IMR-90 (cell line): ENCODE results near the gene SLC6A17. TPM values are rescaled to one million over a fixed set of nuclear protein-coding genes. Genes with fewer than 3 reads are reported as not detected.

Experiments used
- ATAC-seq: fragments of 200-7000 bp; cut with Tn5 transposase; 2 replicates; pipeline ENCODE4 v1.9.1; 2020; ENCODE audit warnings: low read depth, mild to moderate bottlenecking, moderate library complexity
- BruUV-seq: library from RNA; stranded (reverse); fragments of 400-500 nt; replicated peaks from 2 replicates; lab custom pipeline; 2021; lab: Mats Ljungman, UMichigan
- CTCF ChIA-PET: fragments of 300-600 bp; formaldehyde crosslinking; extraction: SDS; loops from one replicate; lab custom pipeline; 2021; ENCODE audit warnings: antibody characterized with exemption; lab: Yijun Ruan, JAX
- POLR2A ChIA-PET: fragments of 300-600 bp; sonication (Branson Sonifier 250); formaldehyde crosslinking; loops from one replicate; lab custom pipeline; 2022; ENCODE audit warnings: antibody characterized with exemption; ENCODE audit not compliant: unreplicated experiment; lab: Charles Lee
- DNase-seq: peaks from one replicate; pipeline ENCODE4 v3.0.0; 2013
- H2AFZ ChIP-seq: replicated peaks from 2 replicates; pipeline ENCODE3; 2013; ENCODE audit warnings: low read length, mild to moderate bottlenecking; ENCODE audit not compliant: poor library complexity
- H2AK5ac ChIP-seq: 2 replicates; pipeline ENCODE4 v1.6.1; 2013; ENCODE audit warnings: low read depth, low read length, inconsistent platforms
- H2AK9ac ChIP-seq: replicated peaks from 2 replicates; pipeline ENCODE3; 2013; ENCODE audit warnings: mild to moderate bottlenecking, low read depth, low read length, moderate library complexity; ENCODE audit not compliant: poor library complexity
- H2BK120ac ChIP-seq: 2 replicates; pipeline ENCODE4 v1.6.1; 2013; ENCODE audit warnings: low read depth, low read length, inconsistent platforms
- H2BK15ac ChIP-seq: 3 replicates; pipeline ENCODE4 v1.6.1; 2013; ENCODE audit warnings: low read depth, low read length, inconsistent platforms
- H2BK20ac ChIP-seq: 2 replicates; pipeline ENCODE4 v1.6.1; 2013; ENCODE audit warnings: low read depth, mild to moderate bottlenecking, inconsistent platforms, low read length, moderate library complexity
- H2BK5ac ChIP-seq: 2 replicates; pipeline ENCODE4 v1.6.1; 2013; ENCODE audit warnings: mild to moderate bottlenecking, low read depth, low read length, inconsistent platforms; ENCODE audit not compliant: poor library complexity, severe bottlenecking
- H3K14ac ChIP-seq: replicated peaks from 2 replicates; pipeline ENCODE4 v1.6.1; 2013; ENCODE audit warnings: low read depth, low read length, inconsistent platforms
- H3K18ac ChIP-seq: 2 replicates; pipeline ENCODE4 v1.6.1; 2013; ENCODE audit warnings: low read depth, low read length, control low read depth
- H3K23ac ChIP-seq: 2 replicates; pipeline ENCODE4 v1.6.1; 2013; ENCODE audit warnings: low read depth, low read length, inconsistent platforms
- H3K27ac ChIP-seq: 2 replicates; pipeline ENCODE4 v1.5.1; 2013; ENCODE audit warnings: mild to moderate bottlenecking, control low read depth, low read length; ENCODE audit not compliant: insufficient read depth
- H3K27me3 ChIP-seq: 2 replicates; pipeline ENCODE4 v1.6.1; 2013; ENCODE audit warnings: low read length; ENCODE audit not compliant: control insufficient read depth, insufficient read depth
- H3K36me3 ChIP-seq: 2 replicates; pipeline ENCODE4 v1.6.1; 2013; ENCODE audit warnings: low read length, mixed read lengths; ENCODE audit not compliant: control insufficient read depth, insufficient read depth
- H3K4ac ChIP-seq: 2 replicates; pipeline ENCODE4 v1.6.1; 2013; ENCODE audit warnings: low read depth, low read length, inconsistent platforms
- H3K4me1 ChIP-seq: 2 replicates; pipeline ENCODE4 v1.6.1; 2013; ENCODE audit warnings: low read length, mixed read lengths; ENCODE audit not compliant: control insufficient read depth, insufficient read depth
- H3K4me2 ChIP-seq: 2 replicates; pipeline ENCODE4 v1.6.1; 2013; ENCODE audit warnings: low read depth, mild to moderate bottlenecking, control low read depth, low read length, moderate library complexity
- H3K4me3 ChIP-seq: 2 replicates; pipeline ENCODE4 v1.5.1; 2013; ENCODE audit warnings: low read depth, mild to moderate bottlenecking, control low read depth, low read length, moderate library complexity; ENCODE audit not compliant: insufficient read depth
- H3K56ac ChIP-seq: 2 replicates; pipeline ENCODE4 v1.6.1; 2013; ENCODE audit warnings: low read length, inconsistent platforms; ENCODE audit not compliant: insufficient read depth; ENCODE audit errors: extremely low read depth
- H3K79me1 ChIP-seq, 2 experiments: 2 replicates each; pipeline ENCODE4 v1.6.1; 2013; ENCODE audit warnings: low read length in 2 of 2, inconsistent platforms in 1 of 2, low read depth in 1 of 2
- H3K9ac ChIP-seq: 2 replicates; pipeline ENCODE4 v1.6.1; 2013; ENCODE audit warnings: low read depth, low read length, control low read depth
- H3K9me1 ChIP-seq: 2 replicates; pipeline ENCODE4 v1.6.1; 2013; ENCODE audit warnings: low read length, inconsistent platforms; ENCODE audit not compliant: insufficient read depth
- H3K9me3 ChIP-seq: 2 replicates; pipeline ENCODE4 v1.6.1; 2013; ENCODE audit warnings: low read length; ENCODE audit not compliant: control insufficient read depth, insufficient read depth
- H4K20me1 ChIP-seq: 2 replicates; pipeline ENCODE4 v1.6.1; 2013; ENCODE audit warnings: low read length, inconsistent platforms; ENCODE audit not compliant: insufficient read depth
- H4K5ac ChIP-seq: 2 replicates; pipeline ENCODE4 v1.6.1; 2013; ENCODE audit warnings: mild to moderate bottlenecking, low read depth, low read length, control low read depth
- H4K8ac ChIP-seq, 2 experiments: 2 replicates each; pipeline ENCODE4 v1.6.1; 2013; ENCODE audit warnings: low read depth in 2 of 2, low read length in 2 of 2, control low read depth in 1 of 2, inconsistent platforms in 1 of 2
- H4K91ac ChIP-seq: 2 replicates; pipeline ENCODE4 v1.6.1; 2013; ENCODE audit warnings: low read depth, low read length, inconsistent platforms; ENCODE audit not compliant: insufficient read depth
- BHLHE40 ChIP-seq: fragments of 150-350 bp; IDR thresholded peaks from 2 replicates; pipeline ENCODE4 v1.6.1; 2016; ENCODE audit warnings: mild to moderate bottlenecking, low read depth, low read length
- CEBPB ChIP-seq: IDR thresholded peaks from 2 replicates; pipeline ENCODE4 v1.6.1; 2012; ENCODE audit warnings: low read depth, low read length, improper control_type of control experiment
- CHD1 ChIP-seq: IDR thresholded peaks from 2 replicates; pipeline ENCODE4 v1.6.1; 2012; ENCODE audit warnings: low read depth, low read length, improper control_type of control experiment
- MXI1 ChIP-seq: IDR thresholded peaks from 2 replicates; pipeline ENCODE4 v1.6.1; 2012; ENCODE audit warnings: low read depth, mild to moderate bottlenecking, low read length, moderate library complexity, borderline replicate concordance
- NFE2L2 ChIP-seq: fragments of 150-350 bp; IDR thresholded peaks from 2 replicates; pipeline ENCODE4 v1.6.1; 2016; ENCODE audit warnings: low read depth, mild to moderate bottlenecking, low read length
- RCOR1 ChIP-seq: IDR thresholded peaks from 2 replicates; pipeline ENCODE4 v1.6.1; 2012; ENCODE audit warnings: mild to moderate bottlenecking, low read length, improper control_type of control experiment; ENCODE audit not compliant: insufficient replicate concordance
- RFX5 ChIP-seq: IDR thresholded peaks from 2 replicates; pipeline ENCODE4 v1.8.0; 2012; ENCODE audit warnings: low read depth, mild to moderate bottlenecking, low read length, moderate library complexity
- SMC3 ChIP-seq: fragments of 150-350 bp; IDR thresholded peaks from 2 replicates; pipeline ENCODE4 v1.6.1; 2016; ENCODE audit warnings: low read depth, mild to moderate bottlenecking, antibody characterized with exemption, low read length, moderate library complexity
- WGBS, 2 experiments: methylation state at CpG; one replicate each; pipeline versions ENCODE4 v1.1.5 to v1.1.7; 2013; ENCODE audit warnings: missing lambda C conversion rate in 2 of 2; ENCODE audit not compliant: insufficient read length in 1 of 2; ENCODE audit errors: extremely low coverage in 2 of 2; 5-methylcytosine and 5-hydroxymethylcytosine counted together
- dilution Hi-C: fragments of 300-500 bp; cut with HindIII; formaldehyde crosslinking; loops from one replicate; pipeline ENCODE4 v1.14.3; 2018; ENCODE audit warnings: low sequenced_read_pairs; ENCODE audit not compliant: unreplicated experiment
- in situ Hi-C: fragments of 300-500 bp; cut with MboI; formaldehyde crosslinking; loops from 3 replicates; pipeline ENCODE4 v1.14.3; 2019; ENCODE audit warnings: low sequenced_read_pairs, inconsistent platforms, mixed read lengths
- intact Hi-C: fragments of 100-400 bp; cut with micrococcal nuclease; formaldehyde crosslinking; loops from 2 replicates; pipeline ENCODE4 v1.10.0; 2022
- polyA plus RNA-seq, 3 experiments: library from polyadenylated mRNA; depleted of rRNA; stranded (reverse); fragments of >200 nt; gene quantifications; 2 replicates each; pipeline ENCODE4 v1.2.3, GENCODE V29; 2012; ENCODE audit warnings: low replicate concordance in 1 of 3
- total RNA-seq: library from RNA; depleted of rRNA; stranded (reverse); fragments of >200 nt; gene quantifications from 2 replicates; pipeline ENCODE4 v1.2.3, GENCODE V29; 2012

SLC6A17 gene
- total and polyA plus RNA-seq, 2 of the 4 experiments (the other 2 are of a cell fraction) = 0.54 to 0.82 TPM

- dilution Hi-C loops (no loop called here), intact Hi-C loops (no loop called here), in situ Hi-C loops (no loop called here)
- no peak overlapping the region for H3K4me3 ChIP-seq
- H2AFZ ChIP-seq = no peak overlapping the region
- ChIA-PET CTCF (no interaction called here), POLR2A (no interaction called here)
- ATAC-seq (no peak), DNase-seq (no peak)
- TF ChIP-seq MXI1 = no peak
- no peak for TF ChIP-seq RCOR1
- no peak for TF ChIP-seq RFX5
- no peak for TF ChIP-seq NFE2L2
- TF ChIP-seq CHD1 = no peak
- TF ChIP-seq BHLHE40 = no peak
- no peak for TF ChIP-seq CEBPB
- TF ChIP-seq SMC3 = no peak
- no peaks in the 10 kb centered on the region; the same call in 1 of the 2 replicates for H3K9me1 ChIP-seq
- no peak overlapping the region for H3K9ac ChIP-seq
- no peaks in the 10 kb centered on the region for H3K36me3 ChIP-seq
- H3K56ac ChIP-seq = no peak overlapping the region
- no peaks in the 10 kb centered on the region for H3K79me1 ChIP-seq
- H2BK15ac ChIP-seq = no peak overlapping the region
- no peak overlapping the region for H2BK20ac ChIP-seq
- no peaks in the 10 kb centered on the region for H3K9me3 ChIP-seq
- H3K27ac ChIP-seq = no peak overlapping the region
- no peak overlapping the region for H3K4ac ChIP-seq
- H3K27me3 ChIP-seq = peaks cover 26% of the 10 kb centered on the region
- BruUV-seq = no TSS peak
- H4K8ac ChIP-seq = no peak overlapping the region
- H3K4me2 ChIP-seq = no peak overlapping the region
- H2AK5ac ChIP-seq = no peak overlapping the region
- H3K14ac ChIP-seq = no peak overlapping the region
- H4K5ac ChIP-seq = no peak overlapping the region
- no peak overlapping the region for H2AK9ac ChIP-seq
- H4K91ac ChIP-seq = no peak overlapping the region
- H3K18ac ChIP-seq = no peak overlapping the region
- H2BK5ac ChIP-seq = no peak overlapping the region
- no peaks in the 10 kb centered on the region for H4K20me1 ChIP-seq
- no peak overlapping the region for H3K23ac ChIP-seq
- peaks cover 3% of the 10 kb centered on the region; the same call in 1 of the 2 replicates for H3K4me1 ChIP-seq
- WGBS, 2 experiments = 71% methylated on average over 10 of the region's 10 CpGs; no CpG with 5 or more reads in 1 of the 2 experiments
- no peak overlapping the region for H2BK120ac ChIP-seq
Measured at GRCh38 chr1:110185181-110185580, 34.9 kb downstream of the SLC6A17 start.
